ENCODE results near the gene TRRAP.
A peak's percentile ranks its signal among the peaks of the same experiment; 100 is the strongest.
"Not testable (repeated sequence)": the region's sequence is repeated elsewhere in the genome, so short reads cannot be mapped to it uniquely, and the experiment has no call there.

The TRRAP gene

GRCh38 chr7:98866765-98867164, 11.6 kb upstream of the TRRAP start:
- DNase-seq = no peak

GRCh38 chr7:98868450-98868849, 9.9 kb upstream of the TRRAP start:
- no peak for DNase-seq

- DNase-seq = no peak
These were observed 9.2 kb upstream of the TRRAP start for GRCh38 chr7:98869027-98869596.

GRCh38 chr7:98869597-98870120, 8.7 kb upstream of the TRRAP start, which contains the start of gene TMEM130:
Gene TMEM130 (minus strand): TSS chr7:98870014. CDS start chr7:98869861, 153 bp downstream.
- DNase-seq = peak in 1 of 6 experiments; percentile 13

- peak in 5 of 6 experiments; percentile 9 to 45 (median 14) for DNase-seq
These were observed 8.1 kb upstream of the TRRAP start for GRCh38 chr7:98870121-98870651.

- DNase-seq = no peak
These were observed 7.4 kb upstream of the TRRAP start for GRCh38 chr7:98870807-98871491.

GRCh38 chr7:98872328-98872924, 5.9 kb upstream of the TRRAP start:
- peak in 3 of 6 experiments; percentile 6 to 14 (median 9) for DNase-seq

GRCh38 chr7:98873610-98874009, 4.7 kb upstream of the TRRAP start:
- DNase-seq = not testable (repeated sequence)

- no peak for DNase-seq
These were observed 3.4 kb upstream of the TRRAP start for GRCh38 chr7:98874942-98875341.

- DNase-seq = no peak
These were observed 2.8 kb upstream of the TRRAP start for GRCh38 chr7:98875501-98875900.

GRCh38 chr7:98877146-98877545, 1.2 kb upstream of the TRRAP start:
- no peak for DNase-seq

GRCh38 chr7:98877692-98878364, 504 bp upstream of the TRRAP start:
- no peak for DNase-seq

GRCh38 chr7:98879198-98879978, 1.1 kb downstream of the TRRAP start:
- peak; percentile 43 to 74 (median 62) for DNase-seq

- DNase-seq = no peak
These were observed 1.6 kb downstream of the TRRAP start for GRCh38 chr7:98879979-98880315.

GRCh38 chr7:98880485-98880884, 2.2 kb downstream of the TRRAP start:
- DNase-seq = no peak

- DNase-seq = no peak
These were observed 3.4 kb downstream of the TRRAP start for GRCh38 chr7:98881561-98882315.

- no peak for DNase-seq
These were observed 6.1 kb downstream of the TRRAP start for GRCh38 chr7:98884416-98884815.

GRCh38 chr7:98887038-98887437, 8.7 kb downstream of the TRRAP start:
- DNase-seq = no peak

GRCh38 chr7:98892609-98893008, 14.3 kb downstream of the TRRAP start:
- DNase-seq = no peak

GRCh38 chr7:98899816-98900215, 21.5 kb downstream of the TRRAP start:
- no peak for DNase-seq

- DNase-seq = no peak
These were observed 22.5 kb downstream of the TRRAP start for GRCh38 chr7:98900815-98901214.

GRCh38 chr7:98902523-98902922, 24.2 kb downstream of the TRRAP start:
- no peak for DNase-seq

All from stimulated activated naive CD4-positive, alpha-beta T cell (primary cell).